WTC11 (cell line): ENCODE data around the gene RFTN2. TPM values are rescaled to one million over a fixed set of nuclear protein-coding genes. Genes with fewer than 3 reads are reported as not detected.
A peak's percentile ranks its signal among the peaks of the same experiment; 100 is the strongest.

Source experiments
- ATAC-seq: fragments of 200-7000 bp; cut with Tn5 transposase; 2 replicates; pipeline ENCODE4 v1.10.0; 2021; ENCODE audit warnings: mild to moderate bottlenecking, moderate library complexity
- CTCF ChIA-PET: fragments of 300-600 bp; sonication (Branson Sonifier 250); formaldehyde crosslinking; loops from one replicate; lab custom pipeline; 2021; ENCODE audit warnings: antibody characterized with exemption; lab: Charles Lee
- POLR2A ChIA-PET: fragments of 350-600 bp; sonication (Branson Sonifier 250); formaldehyde crosslinking; loops from one replicate; lab custom pipeline; 2021; ENCODE audit warnings: antibody characterized with exemption; lab: Charles Lee
- DNase-seq: peaks from one replicate; pipeline ENCODE4 v3.0.0; 2021; ENCODE audit warnings: low spot score
- H3K27ac Mint-ChIP-seq: 2 replicates; pipeline ENCODE4 v1.8.0; 2021; ENCODE audit warnings: mixed read lengths
- H3K27me3 Mint-ChIP-seq: 2 replicates; pipeline ENCODE4 v1.8.0; 2021; ENCODE audit warnings: low read depth, mild to moderate bottlenecking, moderate library complexity, mixed read lengths
- H3K36me3 Mint-ChIP-seq: 2 replicates; pipeline ENCODE4 v1.8.0; 2021; ENCODE audit warnings: mixed read lengths
- H3K4me1 Mint-ChIP-seq: 2 replicates; pipeline ENCODE4 v1.8.0; 2022; ENCODE audit warnings: mixed read lengths
- H3K4me3 Mint-ChIP-seq: 2 replicates; pipeline ENCODE4 v1.8.0; 2021; ENCODE audit warnings: mild to moderate bottlenecking, moderate library complexity, mixed read lengths
- H3K9me3 Mint-ChIP-seq: 2 replicates; pipeline ENCODE4 v1.8.0; 2021; ENCODE audit warnings: mixed read lengths
- AFF4 ChIP-seq: sonication (generic); formaldehyde crosslinking; IDR thresholded peaks from 2 replicates; pipeline ENCODE4 v1.8.1; 2023; ENCODE audit warnings: mild to moderate bottlenecking, missing genetic modification reagents, borderline replicate concordance
- ATF2 ChIP-seq: sonication (generic); formaldehyde crosslinking; IDR thresholded peaks from 2 replicates; pipeline ENCODE4 v1.8.1; 2022; ENCODE audit warnings: low read depth, missing genetic modification reagents, borderline replicate concordance
- CBFB ChIP-seq: sonication (generic); formaldehyde crosslinking; IDR thresholded peaks from 2 replicates; pipeline ENCODE4 v1.8.1; 2022; ENCODE audit warnings: mild to moderate bottlenecking, low read depth, missing genetic modification reagents
- CDX4 ChIP-seq: fragments of 250-450 bp; sonication (Bioruptor Pico); IDR thresholded peaks from 2 replicates; pipeline ENCODE4 v1.9.0; 2021; ENCODE audit warnings: moderate library complexity, mild to moderate bottlenecking, inconsistent platforms, borderline replicate concordance
- CTCF ChIP-seq: fragments of 200-600 bp; IDR thresholded peaks from 2 replicates; pipeline ENCODE4 v1.8.0; 2022; ENCODE audit warnings: antibody characterized with exemption
- E2F4 ChIP-seq: sonication (generic); formaldehyde crosslinking; IDR thresholded peaks from 2 replicates; pipeline ENCODE4 v1.8.1; 2022; ENCODE audit warnings: low read depth, mild to moderate bottlenecking, moderate library complexity, missing genetic modification reagents, borderline replicate concordance
- E2F5 ChIP-seq: sonication (generic); formaldehyde crosslinking; IDR thresholded peaks from 2 replicates; pipeline ENCODE4 v1.8.1; 2022; ENCODE audit warnings: mild to moderate bottlenecking, moderate library complexity, missing genetic modification reagents
- ELF4 ChIP-seq: sonication (generic); formaldehyde crosslinking; IDR thresholded peaks from 2 replicates; pipeline ENCODE4 v1.8.1; 2022; ENCODE audit warnings: low read depth, mild to moderate bottlenecking, moderate library complexity, missing genetic modification reagents
- ESRRA ChIP-seq: sonication (generic); formaldehyde crosslinking; IDR thresholded peaks from 2 replicates; pipeline ENCODE4 v1.8.1; 2022; ENCODE audit warnings: mild to moderate bottlenecking, missing genetic modification reagents, borderline replicate concordance
- ETV6 ChIP-seq: sonication (generic); formaldehyde crosslinking; IDR thresholded peaks from 2 replicates; pipeline ENCODE4 v1.8.1; 2022; ENCODE audit warnings: mild to moderate bottlenecking, missing genetic modification reagents
- HMGA2 ChIP-seq: fragments of 250-450 bp; sonication (Bioruptor Pico); IDR thresholded peaks from 2 replicates; pipeline ENCODE4 v1.4.0; 2021; ENCODE audit warnings: mild to moderate bottlenecking, moderate library complexity
- MXD4 ChIP-seq: fragments of 250-450 bp; sonication (Bioruptor Pico); IDR thresholded peaks from 2 replicates; pipeline ENCODE4 v1.8.0; 2021; ENCODE audit warnings: mild to moderate bottlenecking, moderate library complexity, borderline replicate concordance
- PRRX2 ChIP-seq: fragments of 250-450 bp; sonication (Bioruptor Pico); IDR thresholded peaks from 2 replicates; pipeline ENCODE4 v1.8.0; 2021; ENCODE audit warnings: mild to moderate bottlenecking
- SOX15 ChIP-seq: fragments of 250-450 bp; sonication (Bioruptor Pico); IDR thresholded peaks from 2 replicates; pipeline ENCODE4 v1.9.0; 2021; ENCODE audit warnings: mild to moderate bottlenecking
- TP53 ChIP-seq: sonication (generic); formaldehyde crosslinking; IDR thresholded peaks from 2 replicates; pipeline ENCODE4 v1.8.1; 2023; ENCODE audit warnings: mild to moderate bottlenecking, missing genetic modification reagents
- ZMAT4 ChIP-seq: fragments of 250-450 bp; sonication (Bioruptor Pico); IDR thresholded peaks from 2 replicates; pipeline ENCODE4 v1.9.0; 2021; ENCODE audit warnings: mild to moderate bottlenecking
- ZNF232 ChIP-seq: sonication (generic); formaldehyde crosslinking; IDR thresholded peaks from 2 replicates; pipeline ENCODE4 v1.8.0; 2022; ENCODE audit warnings: mild to moderate bottlenecking, missing genetic modification reagents
- ZNF416 ChIP-seq: fragments of 250-450 bp; sonication (Bioruptor Pico); IDR thresholded peaks from 2 replicates; pipeline ENCODE4 v1.9.0; 2021; ENCODE audit warnings: mild to moderate bottlenecking, inconsistent platforms
- ZNF423 ChIP-seq: fragments of 250-450 bp; sonication (Bioruptor Pico); IDR thresholded peaks from 2 replicates; pipeline ENCODE4 v2.1.2; 2022; ENCODE audit warnings: mild to moderate bottlenecking, moderate library complexity
- total RNA-seq: library from RNA; stranded (reverse); gene quantifications from 3 replicates; pipeline ENCODE4 v1.2.3, GENCODE V29; 2021

Gene RFTN2
- total RNA-seq, 1 experiment from 2014 or later, result 1.9 TPM

GRCh38 chr2:197708331-197708730 lies 32.9 kb upstream of the RFTN2 start:
- Mint-ChIP-seq H3K27ac (no peak overlapping the region; the same call in 1 of the 2 replicates), H3K4me3 (peak overlapping the region; percentile 84), H3K36me3 (peaks cover 31% of the 10 kb centered on the region), H3K9me3 (no peaks in the 10 kb centered on the region), H3K4me1 (peaks cover 39% of the 10 kb centered on the region), H3K27me3 (no peaks in the 10 kb centered on the region)
- CTCF ChIA-PET, result no interaction called here
- TF ChIP-seq SOX15 (CRISPR knock-in tag) (no peak), TP53 (CRISPR knock-in tag) (no peak), CBFB (CRISPR knock-in tag) (no peak), CDX4 (CRISPR knock-in tag) (no peak), ZMAT4 (CRISPR knock-in tag) (no peak), E2F5 (CRISPR knock-in tag) (no peak), AFF4 (CRISPR knock-in tag) (no peak), ZNF416 (CRISPR knock-in tag) (no peak), ZNF423 (no peak), ELF4 (CRISPR knock-in tag) (no peak), E2F4 (no peak), MXD4 (CRISPR knock-in tag) (no peak), ATF2 (CRISPR knock-in tag) (no peak), ESRRA (no peak), ZNF232 (no peak)
- ATAC-seq, result no peak
- DNase-seq, result no peak
- POLR2A ChIA-PET, result no interaction called here

GRCh38 chr2:197707316-197708213 lies 32.2 kb upstream of the RFTN2 start:
- H3K4me1 Mint-ChIP-seq, result peaks cover 39% of the 10 kb centered on the region
- H3K36me3 Mint-ChIP-seq, result peaks cover 23% of the 10 kb centered on the region
- no peaks in the 10 kb centered on the region for H3K27me3 Mint-ChIP-seq
- peaks cover 2% of the 10 kb centered on the region; the same call in 1 of the 2 replicates for H3K9me3 Mint-ChIP-seq
- peak overlapping the region; percentile 84 for H3K4me3 Mint-ChIP-seq
- DNase-seq (no peak), ATAC-seq (no peak)
- TF ChIP-seq HMGA2 (no peak), PRRX2 (CRISPR knock-in tag) (no peak), CTCF (peak; percentile 59), ETV6 (CRISPR knock-in tag) (no peak)
- ChIA-PET POLR2A (interaction anchor here (0.9 kb wide), 1 partner anchor 297 kb away, joined by 7 read pairs; no protein-coding TSS in a partner anchor), CTCF (interaction anchor here (0.9 to 1.3 kb wide), 2 partner anchors 11 to 95 kb away, joined by 3 to 5 read pairs; no protein-coding TSS in a partner anchor)
- peak overlapping the region; percentile 70; the same call in 1 of the 2 replicates for H3K27ac Mint-ChIP-seq
